Right lung (tissue), 5 donors: ENCODE results near the gene SIGLEC6. TPM values are rescaled to one million over a fixed set of nuclear protein-coding genes. Genes with fewer than 3 reads are reported as not detected.
"Not testable (repeated sequence)": the region's sequence is repeated elsewhere in the genome, so short reads cannot be mapped to it uniquely, and the experiment has no call there.

ENCODE experiments used
- DNase-seq, 2 donors: peaks; one replicate each; pipeline ENCODE4 v3.0.0-alpha.2; 2013
- polyA plus RNA-seq, 5 donors: library from polyadenylated mRNA; unstranded; fragments of 120-200 nt; gene quantifications; one replicate each; pipeline versions ENCODE4 v1.2.1 to v1.2.3, GENCODE V29; 2013; ENCODE audit warnings: inconsistent platforms in 1 of 5, low replicate concordance in 1 of 5; ENCODE audit not compliant: insufficient read length in 5 of 5, insufficient read depth in 1 of 5

The SIGLEC6 gene
- polyA plus RNA-seq, 5 donors, result 0.13 to 0.32 (median 0.23) TPM; not detected in 1

DNA sequence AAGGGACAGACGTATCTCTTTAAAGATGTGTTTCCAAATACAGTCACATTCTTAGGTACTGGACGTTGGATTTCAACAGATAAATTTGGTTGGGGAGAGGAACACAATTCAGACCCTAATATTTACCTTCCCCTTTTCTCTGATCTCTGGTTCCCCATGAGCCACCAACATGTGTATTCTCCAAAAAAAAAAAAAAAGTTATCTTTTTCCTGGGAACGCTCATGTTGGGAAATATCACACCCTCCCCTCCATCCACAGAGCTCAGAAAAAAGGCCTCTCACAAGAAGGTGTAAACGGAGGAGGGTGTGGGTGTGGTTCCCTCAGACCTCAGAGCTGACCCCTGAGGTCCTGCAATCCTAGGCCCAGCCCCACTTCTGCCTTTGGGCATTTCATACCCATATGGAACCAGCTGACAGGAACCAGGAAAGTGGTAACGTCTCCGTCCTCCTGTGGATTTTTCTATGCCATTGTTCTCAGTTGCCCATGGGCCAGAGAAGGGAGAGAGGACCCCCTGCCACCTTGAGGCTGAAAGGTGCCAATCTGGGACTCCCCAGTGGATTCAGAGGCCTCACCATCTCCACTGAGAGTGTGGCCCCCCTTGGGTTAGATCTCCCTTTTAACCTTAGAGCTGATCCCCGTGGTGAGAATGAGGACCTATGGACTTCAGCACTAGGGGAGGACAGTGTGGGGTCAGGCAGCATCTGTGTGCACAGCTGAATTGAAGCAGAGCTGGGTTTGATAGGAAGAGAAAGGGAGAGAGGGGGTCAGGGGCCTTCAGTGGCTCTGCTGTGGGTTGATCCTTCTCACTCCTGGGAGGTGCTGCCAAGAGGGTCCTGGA lies 21.4 kb downstream of the SIGLEC6 start:
- DNase-seq, result no peak

DNA sequence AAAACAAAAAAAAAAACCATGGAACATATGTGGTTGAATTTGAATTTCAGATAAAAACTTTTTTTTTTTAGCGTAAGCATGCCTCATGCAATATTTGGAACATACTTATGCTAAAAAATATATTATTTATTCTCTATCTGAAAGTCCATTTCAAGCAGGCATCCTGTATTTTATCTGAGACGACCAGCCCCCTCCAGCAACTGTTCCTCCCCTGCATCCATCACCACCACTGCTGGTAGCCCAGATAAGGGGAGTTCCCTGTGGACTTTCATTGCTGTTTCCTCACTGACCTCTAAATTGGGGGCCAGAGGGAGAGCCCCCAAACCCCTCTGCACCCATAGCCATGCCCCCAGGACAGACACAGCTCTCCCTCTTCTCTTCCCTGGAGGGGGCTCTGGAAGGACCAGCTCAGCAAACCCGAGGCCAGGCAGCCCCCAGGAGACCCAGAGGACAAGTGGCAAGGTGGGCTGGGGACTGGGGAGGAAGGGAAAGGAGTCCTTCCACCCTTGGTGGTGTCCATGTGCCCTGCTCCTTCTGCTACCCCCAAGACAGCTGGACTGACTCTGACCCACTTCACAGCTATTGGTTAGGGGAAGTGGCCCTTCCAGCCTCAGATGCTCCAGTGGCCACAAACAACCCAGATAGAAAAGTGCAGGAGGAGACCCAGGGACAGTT lies 23.3 kb downstream of the SIGLEC6 start:
- DNase-seq, result no peak

- no peak for DNase-seq
These were observed 23.8 kb downstream of the SIGLEC6 start for GRCh38 chr19:51507640-51508058.

- DNase-seq, result no peak
These were observed 24.3 kb downstream of the SIGLEC6 start for GRCh38 chr19:51507192-51507591.

DNA sequence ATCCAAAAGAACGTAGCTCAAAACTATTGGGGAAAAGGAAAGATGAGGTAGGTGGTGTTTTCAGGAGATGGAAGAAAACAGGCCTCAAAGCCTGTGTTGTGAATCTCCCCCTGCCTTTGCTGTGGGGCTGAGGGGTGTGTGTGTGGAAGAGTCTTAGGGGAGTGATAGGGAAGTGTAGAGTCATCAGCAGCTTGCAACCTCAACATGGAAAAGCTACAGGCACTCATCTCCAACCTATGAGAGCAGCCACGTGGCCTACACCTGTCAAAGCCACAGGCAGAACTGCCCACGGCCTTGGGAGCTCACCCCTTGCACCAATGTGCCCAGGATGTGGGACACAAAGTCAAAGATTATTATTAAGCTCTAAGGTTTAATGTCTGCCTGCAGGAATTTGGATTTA lies 25.6 kb downstream of the SIGLEC6 start:
- DNase-seq, result no peak

DNA sequence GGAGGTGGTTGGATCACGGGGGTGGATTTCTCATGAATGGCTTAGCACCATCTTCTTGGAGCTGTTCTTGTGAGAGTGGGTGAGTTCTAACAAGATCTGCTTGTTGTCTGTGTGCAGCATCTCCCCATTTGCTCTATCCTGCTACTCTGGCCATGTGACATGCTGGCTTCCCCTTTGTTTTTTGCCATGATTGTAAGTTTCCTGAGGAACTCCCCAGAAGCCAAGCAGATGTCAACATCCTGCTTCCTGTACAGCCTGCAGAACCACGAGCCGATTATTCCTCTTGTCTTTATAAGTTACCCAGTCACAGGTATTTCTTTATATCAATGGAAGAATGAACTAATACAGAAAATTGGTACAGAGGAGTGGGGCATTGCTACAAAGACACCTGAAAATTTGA lies 27.6 kb downstream of the SIGLEC6 start:
- no peak for DNase-seq

DNA sequence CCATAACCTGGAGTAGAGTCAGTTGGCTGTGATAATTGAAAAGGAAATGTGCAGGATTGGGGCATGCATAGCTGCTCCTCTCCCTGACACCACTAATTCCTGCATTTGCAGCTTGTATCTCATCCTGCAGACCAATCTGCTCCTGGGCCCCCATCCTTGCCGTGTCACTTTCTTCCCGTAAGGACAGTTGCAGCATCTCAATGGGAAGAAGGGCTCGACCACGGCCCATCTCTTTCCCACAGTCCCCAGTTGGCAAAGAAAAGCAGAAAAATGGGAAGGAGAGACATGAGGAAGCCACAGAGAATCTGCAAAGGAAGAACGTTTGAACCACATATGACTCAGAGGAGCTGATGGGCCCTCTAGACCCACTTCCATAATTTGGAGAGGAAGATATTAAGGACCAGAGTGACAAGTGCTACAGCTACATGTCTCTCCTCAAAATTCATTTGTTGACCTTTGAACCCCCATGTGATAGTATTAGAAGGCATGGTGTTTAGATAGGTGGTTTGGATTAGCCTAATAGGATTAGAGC lies 28.1 kb downstream of the SIGLEC6 start:
- DNase-seq, result no peak

- DNase-seq, result no peak
These were observed 29.7 kb downstream of the SIGLEC6 start, which contains the start of gene SIGLEC12 for GRCh38 chr19:51501594-51502263. TSS of gene SIGLEC12 (minus strand) at chr19:51501800. CDS start at chr19:51501733, 67 bp downstream.

DNA sequence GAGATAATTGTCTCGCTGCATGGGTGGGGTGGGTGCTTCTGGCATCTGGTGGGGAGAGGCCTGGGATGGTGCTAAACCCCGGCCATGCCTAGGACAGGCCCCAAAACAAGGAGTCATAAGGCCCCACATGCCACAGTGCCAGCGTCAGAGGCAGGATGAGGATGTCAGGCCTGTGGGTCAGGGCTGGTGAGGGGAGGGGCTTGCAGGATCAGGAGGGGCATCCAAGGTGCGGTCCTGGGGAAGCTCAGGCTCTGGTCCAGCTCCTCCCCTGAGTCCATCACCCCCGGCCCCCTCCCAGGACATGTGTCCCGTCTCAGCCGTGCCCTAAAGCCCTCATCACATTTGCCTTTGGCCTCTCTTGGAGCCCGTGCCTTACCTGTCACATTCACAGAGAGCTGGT lies 30.5 kb downstream of the SIGLEC6 start:
- DNase-seq, result not testable (repeated sequence)

DNA sequence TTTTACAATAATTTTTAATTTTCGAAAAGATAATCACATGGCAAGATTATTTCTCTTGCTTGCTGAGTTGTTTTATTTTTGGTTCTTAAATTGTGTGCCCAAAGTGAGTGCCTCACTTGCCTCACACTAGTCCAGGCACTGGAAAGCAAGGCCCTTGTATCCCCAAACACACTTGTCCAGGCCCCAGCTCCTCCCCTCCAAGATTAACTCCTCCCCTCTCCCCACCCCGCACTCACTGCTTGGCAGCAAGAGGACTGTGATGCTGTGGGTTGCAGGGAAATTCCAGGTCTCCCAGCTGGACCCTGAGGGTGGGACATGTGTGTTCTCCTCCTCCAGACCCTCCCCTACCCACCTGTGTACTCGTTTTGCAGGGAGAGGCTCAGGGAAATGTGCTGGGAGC lies 33.8 kb downstream of the SIGLEC6 start:
- DNase-seq, result no peak

GRCh38 chr19:51493776-51494175 lies 37.7 kb downstream of the SIGLEC6 start:
- no peak for DNase-seq

GRCh38 chr19:51491586-51491985 lies 39.9 kb downstream of the SIGLEC6 start:
- no peak for DNase-seq

DNA sequence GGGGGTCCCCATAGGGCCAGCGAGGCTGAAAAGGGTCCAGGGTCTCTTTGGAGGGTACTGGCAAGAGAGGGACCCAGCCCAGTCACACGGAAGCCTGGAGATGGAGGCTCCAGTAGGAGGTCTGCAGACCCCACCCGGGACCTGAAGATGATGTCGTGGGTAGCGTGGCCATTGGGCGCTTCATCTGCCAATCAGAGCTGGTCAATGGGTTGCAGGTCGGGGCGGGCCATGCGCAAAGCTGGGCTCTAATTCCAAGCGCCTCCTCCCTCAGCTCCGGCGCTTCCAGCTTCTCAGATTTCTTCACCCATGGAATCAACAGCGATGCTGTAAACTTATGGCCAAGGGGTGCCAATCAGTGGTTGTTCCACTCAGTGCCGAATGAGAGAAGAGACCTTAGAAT lies 40.8 kb downstream of the SIGLEC6 start:
- no peak for DNase-seq

- DNase-seq, result no peak
These were observed 42.4 kb downstream of the SIGLEC6 start for GRCh38 chr19:51489113-51489512.

GRCh38 chr19:51488491-51488890 lies 43.0 kb downstream of the SIGLEC6 start:
- DNase-seq, result no peak

- no peak for DNase-seq
These were observed 45.4 kb downstream of the SIGLEC6 start for GRCh38 chr19:51485960-51486660.

- peak; percentile 3 to 14 for DNase-seq
These were observed 50.9 kb downstream of the SIGLEC6 start for GRCh38 chr19:51480590-51480989.

- DNase-seq, result no peak
These were observed 51.7 kb downstream of the SIGLEC6 start for GRCh38 chr19:51479531-51480331.

GRCh38 chr19:51478381-51479234 lies 52.9 kb downstream of the SIGLEC6 start, which contains the start of gene CEACAM18:
TSS of gene CEACAM18 (plus strand) at chr19:51478539.
- no peak for DNase-seq

GRCh38 chr19:51477344-51477743 lies 54.1 kb downstream of the SIGLEC6 start:
- no peak for DNase-seq
